GM12875 (cell line): ENCODE data around the gene INHA.

Experiments used
- H3K4me3 ChIP-seq: one replicate; pipeline ENCODE4 v1.5.1; 2011; ENCODE audit warnings: low read depth, low read length, control low read depth
- CTCF ChIP-seq: IDR thresholded peaks from 2 replicates; pipeline ENCODE4 v1.5.1; 2011; ENCODE audit warnings: low read depth, mild to moderate bottlenecking, control low read depth, inconsistent platforms, low read length, moderate library complexity, borderline replicate concordance; ENCODE audit not compliant: insufficient read depth

INHA gene

DNA sequence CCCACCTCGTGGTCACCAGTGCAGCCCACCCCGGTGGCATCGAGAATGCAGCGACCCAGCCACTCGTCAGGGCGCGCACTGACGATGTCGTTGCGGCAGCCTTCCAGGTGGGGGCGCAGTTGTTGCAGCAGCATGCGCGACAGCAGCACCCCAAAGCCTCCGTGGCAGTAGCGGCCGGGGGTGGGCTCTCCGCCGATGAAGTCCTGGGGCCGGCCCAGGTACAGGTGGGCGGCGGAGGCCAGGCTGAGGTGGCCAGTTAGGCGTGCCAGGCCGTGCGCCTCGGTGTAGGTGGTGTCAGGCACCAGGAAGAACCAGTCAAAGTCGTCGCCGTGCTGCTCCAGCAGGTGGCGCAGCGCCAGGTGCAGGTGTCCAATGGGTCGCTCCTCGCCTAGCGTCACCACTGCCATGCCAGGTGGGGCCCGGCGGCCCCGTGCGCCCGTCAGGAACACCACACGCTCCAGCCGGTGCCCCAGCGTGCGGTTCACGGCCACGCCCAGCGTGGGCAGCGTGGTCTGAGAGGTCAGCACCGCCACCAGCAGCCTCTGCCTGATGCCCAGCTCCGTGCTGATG, 30.4 kb upstream of the INHA start:
- peak overlapping the region; percentile 42 for H3K4me3 ChIP-seq

GRCh38 chr2:219542931-219543595, 29.0 kb upstream of the INHA start:
- peak overlapping the region; percentile 61 for H3K4me3 ChIP-seq
- no peak for TF ChIP-seq CTCF

More for the DNA sequence above, 30.4 kb upstream of the INHA start:
- peak; percentile 93 for TF ChIP-seq CTCF

- H3K4me3 ChIP-seq = peak within 1 kb of the TSS; percentile 61
- TF ChIP-seq CTCF = no peak
These were observed 28.3 kb upstream of the INHA start, which contains the start of the genes CHPF and TMEM198 for GRCh38 chr2:219543596-219544358. CHPF (minus strand) TSS chr2:219543809; CDS start chr2:219543538, 271 bp downstream. TMEM198 (plus strand) TSS chr2:219544028; CDS start chr2:219544728, 700 bp downstream.

- no peak for TF ChIP-seq CTCF
- H3K4me3 ChIP-seq = no peak overlapping the region
These were observed 27.5 kb upstream of the INHA start for GRCh38 chr2:219544567-219544966.

GRCh38 chr2:219545295-219545942, 26.7 kb upstream of the INHA start:
- no peak for TF ChIP-seq CTCF
- no peak overlapping the region for H3K4me3 ChIP-seq

GRCh38 chr2:219545943-219546352, 26.2 kb upstream of the INHA start:
- no peak overlapping the region for H3K4me3 ChIP-seq
- no peak for TF ChIP-seq CTCF
